GM19467 (cell line): Measurements from ENCODE around the gene FEM1B.

Source experiments
- ATAC-seq: cut with Tn5 transposase; IDR thresholded peaks from one replicate; pipeline ENCODE4 v1.9.1; 2021; ENCODE audit warnings: mild to moderate bottlenecking, moderate library complexity; ENCODE audit not compliant: unreplicated experiment

Gene FEM1B

GRCh38 chr15:68284616-68285258 lies 7.2 kb downstream of the FEM1B start:
- ATAC-seq: no peak

DNA sequence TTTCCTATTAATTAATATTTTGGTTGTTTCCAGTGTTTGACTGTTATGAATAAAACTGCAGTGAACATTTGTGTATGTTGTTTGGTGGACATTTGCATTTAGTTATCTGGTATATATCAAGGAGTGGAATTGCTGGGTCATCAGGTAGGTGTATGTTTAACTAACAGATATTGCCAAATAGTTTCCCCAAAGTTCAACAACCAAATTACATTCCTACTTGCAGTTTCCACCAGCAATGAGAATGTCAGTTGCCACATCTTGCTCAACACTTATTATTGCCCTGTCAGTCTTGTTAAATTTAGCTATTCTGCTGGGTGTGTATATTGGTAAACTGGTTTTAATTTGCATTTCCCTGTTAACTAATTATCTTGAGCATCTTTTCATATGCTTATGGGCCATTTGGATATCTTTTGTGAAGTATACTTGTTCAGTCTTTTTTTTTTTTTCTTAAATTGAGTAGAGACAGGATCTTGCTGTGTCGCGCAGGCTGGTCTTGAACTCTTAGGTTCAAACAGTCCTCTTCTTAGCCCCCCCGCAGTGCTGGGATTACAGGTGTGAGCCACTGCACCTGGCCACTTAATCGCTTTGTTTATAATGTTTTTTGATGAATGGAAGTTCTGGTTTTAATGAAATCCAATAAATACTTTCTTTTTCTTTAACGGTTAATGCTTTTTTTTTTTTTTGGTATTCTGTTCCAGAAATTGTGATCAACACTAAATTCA lies 7.9 kb downstream of the FEM1B start:
- ATAC-seq: no peak

GRCh38 chr15:68286256-68286655 lies 8.7 kb downstream of the FEM1B start:
- no peak for ATAC-seq

- no peak for ATAC-seq
These were observed 11.5 kb downstream of the FEM1B start for GRCh38 chr15:68289057-68289456.

DNA sequence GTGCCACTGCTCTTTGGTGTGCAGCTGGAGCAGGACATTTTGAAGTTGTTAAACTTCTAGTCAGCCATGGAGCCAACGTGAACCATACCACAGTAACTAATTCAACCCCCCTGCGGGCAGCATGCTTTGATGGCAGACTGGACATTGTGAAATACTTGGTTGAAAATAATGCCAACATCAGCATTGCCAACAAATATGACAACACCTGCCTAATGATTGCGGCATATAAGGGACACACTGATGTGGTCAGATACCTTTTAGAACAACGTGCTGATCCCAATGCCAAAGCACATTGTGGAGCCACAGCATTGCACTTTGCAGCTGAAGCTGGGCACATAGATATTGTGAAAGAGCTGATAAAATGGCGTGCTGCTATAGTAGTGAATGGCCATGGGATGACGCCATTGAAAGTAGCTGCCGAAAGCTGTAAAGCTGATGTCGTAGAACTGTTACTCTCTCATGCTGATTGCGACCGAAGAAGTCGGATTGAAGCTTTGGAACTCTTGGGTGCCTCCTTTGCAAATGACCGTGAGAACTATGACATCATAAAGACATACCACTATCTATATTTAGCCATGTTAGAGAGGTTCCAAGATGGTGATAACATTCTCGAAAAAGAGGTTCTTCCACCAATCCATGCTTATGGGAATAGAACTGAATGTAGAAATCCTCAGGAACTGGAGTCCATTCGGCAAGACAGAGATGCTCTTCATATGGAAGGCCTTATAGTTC lies 12.2 kb downstream of the FEM1B start:
- no peak for ATAC-seq

- ATAC-seq: no peak
These were observed 13.2 kb downstream of the FEM1B start for GRCh38 chr15:68290715-68291114.

DNA sequence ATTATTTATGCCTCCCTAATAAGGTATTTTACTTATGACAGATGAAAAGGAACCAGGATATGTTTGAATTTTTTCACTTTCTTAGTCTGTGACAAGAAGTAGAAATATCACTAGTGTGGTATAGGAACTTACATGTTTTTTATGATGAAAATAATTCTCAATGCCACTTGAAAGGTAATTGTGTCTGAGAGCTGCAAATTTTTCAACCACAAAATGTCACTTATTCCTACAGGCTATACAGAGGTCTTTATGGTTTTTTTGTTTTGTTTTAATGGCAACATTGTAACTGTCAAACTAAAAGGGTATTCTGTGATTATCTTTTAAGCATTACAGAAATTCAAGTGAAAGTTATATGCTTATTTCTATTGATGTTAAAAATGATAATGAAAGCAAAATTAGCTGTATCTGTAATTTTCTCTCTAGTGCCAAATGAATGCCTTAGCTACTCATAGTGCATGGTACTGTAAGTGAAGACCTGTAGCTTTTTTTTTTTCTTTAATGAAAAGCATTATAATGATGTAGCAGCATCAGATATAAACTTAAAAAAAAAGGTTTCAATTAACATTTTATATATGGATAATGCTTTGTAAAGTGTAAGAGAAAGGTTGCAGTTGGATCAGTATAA lies 14.7 kb downstream of the FEM1B start:
- no peak for ATAC-seq

DNA sequence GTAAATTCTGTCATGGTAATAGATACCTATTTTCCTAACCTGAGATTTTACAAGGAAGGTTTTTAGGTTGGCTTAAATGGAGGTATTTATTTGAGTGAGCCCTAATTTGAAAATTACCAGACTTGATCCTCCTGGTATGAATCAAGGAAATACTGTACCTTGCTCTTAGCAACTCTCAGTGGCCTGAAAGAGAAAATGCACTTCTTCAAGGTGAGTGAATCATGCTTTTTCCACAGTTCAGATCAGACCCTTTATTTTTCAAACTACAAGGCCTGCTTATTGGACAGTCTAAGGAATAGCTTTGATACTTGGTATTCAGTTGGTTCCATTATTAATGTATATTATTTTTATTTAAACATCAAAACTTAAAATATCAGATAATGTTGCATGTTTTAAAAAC lies 15.4 kb downstream of the FEM1B start:
- ATAC-seq: no peak

GRCh38 chr15:68295014-68295805 lies 17.7 kb downstream of the FEM1B start:
- no peak for ATAC-seq

DNA sequence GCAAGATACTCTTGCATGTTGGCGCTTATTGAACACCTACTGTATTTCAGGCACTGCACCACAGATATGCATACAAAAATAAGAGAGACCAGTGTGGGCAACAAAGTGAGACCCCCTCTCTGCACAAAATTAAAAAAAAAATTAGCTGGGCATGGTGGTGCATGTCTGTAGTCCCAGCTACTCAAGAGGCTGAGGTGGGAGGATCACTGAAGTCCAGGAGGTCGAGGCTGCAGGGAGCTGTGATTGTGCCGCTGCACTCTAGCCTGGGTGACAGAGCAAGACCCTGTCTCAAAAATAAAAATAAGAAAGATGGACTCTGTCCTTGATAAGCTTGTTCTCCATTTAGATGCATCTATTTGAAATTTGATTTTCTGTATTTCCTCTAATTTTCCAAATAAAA lies 20.8 kb downstream of the FEM1B start:
- no peak for ATAC-seq

DNA sequence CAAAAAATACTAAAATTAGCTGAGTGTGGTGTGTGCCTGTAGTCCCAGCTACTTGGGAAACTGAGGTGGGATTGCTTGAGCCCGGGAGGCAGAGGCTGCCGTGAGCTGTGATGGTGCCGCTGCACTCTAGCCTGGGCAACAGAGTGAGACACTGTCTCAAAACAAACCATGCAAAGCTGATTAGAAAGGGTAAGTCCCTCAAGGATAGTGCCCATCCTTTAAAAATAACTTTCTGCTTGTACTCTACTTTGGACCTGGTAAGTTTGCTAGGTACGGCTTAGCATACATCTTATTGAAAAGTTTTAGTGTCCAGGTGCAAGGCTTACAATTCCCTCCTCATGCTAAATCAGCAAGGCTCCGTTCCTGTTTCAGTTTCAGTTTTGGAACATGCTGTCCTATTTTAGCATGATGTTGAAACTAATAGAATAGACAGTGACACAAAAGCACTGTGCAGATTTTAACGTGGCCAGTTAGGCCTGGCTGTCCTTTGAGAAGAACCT lies 21.4 kb downstream of the FEM1B start:
- peak; percentile 70 for ATAC-seq

GRCh38 chr15:68299436-68299835 lies 21.9 kb downstream of the FEM1B start:
- no peak for ATAC-seq

DNA sequence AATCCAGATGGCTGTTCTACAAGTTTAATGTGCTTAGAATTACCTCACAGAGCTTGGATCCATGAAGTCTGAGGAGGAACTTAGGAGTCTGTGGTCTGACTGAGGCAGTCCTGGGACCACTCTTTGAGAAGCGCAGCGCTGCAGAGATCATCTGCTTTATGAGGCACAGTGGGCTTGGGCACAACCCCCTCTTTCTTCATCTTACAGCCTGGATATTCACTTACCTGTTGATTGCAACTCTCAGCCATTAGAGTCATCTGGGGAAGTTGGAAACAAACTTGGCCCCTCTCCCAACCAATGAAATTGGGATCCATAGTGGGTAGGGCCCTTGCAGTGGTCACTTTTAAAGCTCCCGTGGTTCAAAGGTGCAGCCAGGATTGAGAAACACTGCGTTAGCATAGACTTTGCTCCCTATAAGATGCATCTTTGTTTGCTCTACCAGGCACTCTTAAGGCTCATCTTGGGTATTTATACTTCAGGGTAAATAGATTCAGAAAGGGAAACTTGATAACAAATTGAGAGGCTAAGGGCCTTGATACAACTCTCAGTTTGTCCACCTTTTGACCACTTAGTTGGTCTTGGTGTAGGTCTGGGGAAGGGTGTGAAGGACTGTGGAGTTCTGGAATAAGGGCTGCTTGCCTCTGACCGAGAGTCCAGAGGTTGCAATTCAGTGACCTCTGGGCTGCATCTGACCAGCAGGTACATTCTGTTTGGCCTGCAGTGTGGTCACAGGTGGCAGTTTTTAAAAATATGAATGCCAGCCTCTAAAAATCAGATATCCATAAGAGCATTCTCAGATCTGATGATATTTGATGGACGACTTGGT lies 22.8 kb downstream of the FEM1B start:
- no peak for ATAC-seq

GRCh38 chr15:68301301-68301700 lies 23.8 kb downstream of the FEM1B start:
- ATAC-seq: no peak

DNA sequence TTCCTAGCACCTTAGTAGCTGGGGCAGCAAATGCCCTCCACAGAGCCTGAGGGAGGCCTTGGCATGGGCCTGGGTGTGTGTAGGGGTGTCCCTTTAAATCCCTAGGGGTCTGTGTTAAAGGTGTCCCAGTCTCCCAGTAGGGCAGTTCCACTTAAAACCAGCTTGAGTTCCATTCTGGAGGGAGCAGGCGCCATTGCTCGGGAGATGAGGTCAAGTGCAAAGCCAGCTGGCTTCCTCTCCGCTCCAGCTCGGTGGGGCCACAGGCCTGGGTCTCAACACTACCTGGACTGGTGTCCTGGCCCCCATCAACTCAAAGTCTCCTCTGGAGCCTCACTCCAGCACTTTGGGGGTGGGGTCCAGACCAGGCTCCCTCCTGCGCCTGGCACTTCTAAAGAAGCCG lies 25.2 kb downstream of the FEM1B start:
- ATAC-seq: no peak

- ATAC-seq: no peak
These were observed 25.6 kb downstream of the FEM1B start for GRCh38 chr15:68303134-68303533.

GRCh38 chr15:68303560-68304436 lies 26.3 kb downstream of the FEM1B start:
- ATAC-seq: no peak

DNA sequence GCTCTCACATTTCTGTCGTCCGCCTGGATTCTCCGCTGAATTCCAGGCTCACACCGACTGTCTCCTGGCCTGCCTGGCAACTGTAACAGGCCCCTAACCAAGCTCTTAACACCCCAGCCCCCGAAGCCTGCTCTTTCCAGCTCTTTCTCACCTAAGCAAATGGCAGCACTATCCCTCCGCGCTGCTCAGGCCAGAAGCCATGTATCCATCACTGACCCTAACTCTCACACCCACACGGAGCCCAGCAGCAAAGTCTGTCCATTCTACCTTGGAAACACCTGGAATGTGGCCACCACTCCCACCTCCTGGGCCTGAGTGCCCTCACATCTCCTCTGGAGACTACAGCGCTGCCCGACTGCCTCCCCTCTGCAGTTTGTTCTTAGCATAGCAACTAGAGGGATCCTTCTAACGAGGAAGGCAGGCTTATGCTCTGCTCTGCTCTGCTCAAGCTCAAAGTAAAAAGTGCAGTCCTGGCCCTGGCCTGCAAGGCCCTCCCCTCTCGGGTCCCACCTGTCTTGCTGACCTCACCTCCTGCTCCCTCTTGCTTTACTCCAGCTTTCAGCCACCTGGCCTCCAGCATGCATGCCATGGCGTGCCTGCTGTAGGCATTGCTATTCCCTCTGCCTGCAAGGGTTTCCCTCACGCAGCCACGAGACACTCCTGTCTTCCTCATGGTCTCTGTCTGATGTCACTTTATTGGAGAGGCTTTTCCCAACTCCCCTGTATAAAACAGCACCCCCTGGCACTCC lies 27.2 kb downstream of the FEM1B start:
- no peak for ATAC-seq
